PC-9 (cell line): Measurements from ENCODE around the gene BAIAP3. TPM values are rescaled to one million over a fixed set of nuclear protein-coding genes. Genes with fewer than 3 reads are reported as not detected.
"Not testable (repeated sequence)": the region's sequence is repeated elsewhere in the genome, so short reads cannot be mapped to it uniquely, and the experiment has no call there.

ENCODE experiments used
- BruUV-seq: library from RNA; stranded (reverse); fragments of 400-500 nt; replicated peaks from 2 replicates; lab custom pipeline; 2021; lab: Mats Ljungman, UMichigan
- CTCF ChIA-PET: fragments of 300-600 bp; sonication (Branson Sonifier 250); formaldehyde crosslinking; loops from one replicate; lab custom pipeline; 2022; ENCODE audit warnings: antibody characterized with exemption; lab: Charles Lee
- POLR2A ChIA-PET: fragments of 300-600 bp; sonication (Branson Sonifier 250); formaldehyde crosslinking; loops from one replicate; lab custom pipeline; 2022; ENCODE audit warnings: antibody characterized with exemption; ENCODE audit not compliant: unreplicated experiment; lab: Charles Lee
- DNase-seq, 2 experiments: peaks; one replicate each; pipeline versions ENCODE4 v3.0.0 to v3.0.0-alpha.2; 2015 to 2022; ENCODE audit warnings: mixed read lengths in 1 of 2
- H2AFZ ChIP-seq: fragments of 200-600 bp; sonication (generic); 2 replicates; pipeline ENCODE4 v1.8.1; 2017; ENCODE audit warnings: antibody characterized with exemption
- H3F3A ChIP-seq: fragments of 200-600 bp; sonication (generic); 2 replicates; pipeline ENCODE4 v1.8.1; 2017; ENCODE audit warnings: antibody characterized with exemption, mild to moderate bottlenecking, low read depth; ENCODE audit not compliant: insufficient read depth
- H3K27ac ChIP-seq: fragments of 200-600 bp; sonication (generic); 2 replicates; pipeline ENCODE4 v1.6.1; 2016; ENCODE audit warnings: mixed run types
- H3K27me3 ChIP-seq: fragments of 200-600 bp; sonication (generic); 2 replicates; pipeline ENCODE4 v1.6.1; 2016; ENCODE audit warnings: low read depth, mixed run types; ENCODE audit not compliant: insufficient read depth
- H3K36me3 ChIP-seq: fragments of 200-600 bp; sonication (generic); 2 replicates; pipeline ENCODE4 v1.6.1; 2016; ENCODE audit warnings: low read depth, mixed run types
- H3K4me1 ChIP-seq: fragments of 200-600 bp; sonication (generic); replicated peaks from 2 replicates; pipeline ENCODE4 v1.6.1; 2016; ENCODE audit warnings: mixed run types; ENCODE audit not compliant: insufficient read depth
- H3K4me2 ChIP-seq: fragments of 200-600 bp; sonication (generic); 2 replicates; pipeline ENCODE4 v1.6.1; 2017; ENCODE audit warnings: mixed run types
- H3K4me3 ChIP-seq: fragments of 200-600 bp; sonication (generic); 2 replicates; pipeline ENCODE4 v1.6.1; 2016; ENCODE audit warnings: mixed run types
- H3K79me2 ChIP-seq: fragments of 200-600 bp; sonication (generic); 2 replicates; pipeline ENCODE4 v1.6.1; 2017; ENCODE audit warnings: low read depth, mixed run types
- H3K9me2 ChIP-seq: fragments of 200-600 bp; sonication (generic); 2 replicates; pipeline ENCODE4 v1.8.1; 2017; ENCODE audit warnings: mild to moderate bottlenecking; ENCODE audit not compliant: insufficient read depth
- H3K9me3 ChIP-seq: fragments of 200-600 bp; sonication (generic); 2 replicates; pipeline ENCODE4 v1.8.1; 2016; ENCODE audit warnings: low read depth; ENCODE audit not compliant: insufficient read depth
- H4K20me1 ChIP-seq: fragments of 200-600 bp; sonication (generic); 2 replicates; pipeline ENCODE4 v1.8.1; 2017; ENCODE audit not compliant: insufficient read depth
- EZH2 ChIP-seq: fragments of 200-600 bp; sonication (generic); IDR thresholded peaks from 2 replicates; pipeline ENCODE4 v1.8.0; 2017; ENCODE audit warnings: antibody characterized with exemption, low read depth
- intact Hi-C: fragments of 100-400 bp; cut with micrococcal nuclease; formaldehyde crosslinking; loops from one replicate; pipeline ENCODE4 v1.10.0; 2022; ENCODE audit not compliant: unreplicated experiment
- total RNA-seq: library from RNA; stranded (reverse); gene quantifications from 2 replicates; pipeline ENCODE4 v1.2.3, GENCODE V29; 2021
- TF ChIP-seq, protein P1 (sequence below): fragments of 200-600 bp; sonication (generic); conservative IDR thresholded peaks from 2 replicates; pipeline ENCODE4 v1.6.1; 2017; ENCODE audit warnings: mixed run types, antibody characterized with exemption, mild to moderate bottlenecking, moderate library complexity

Gene BAIAP3
- total RNA-seq, 1 experiment from 2014 or later: 35.0 TPM

DNA sequence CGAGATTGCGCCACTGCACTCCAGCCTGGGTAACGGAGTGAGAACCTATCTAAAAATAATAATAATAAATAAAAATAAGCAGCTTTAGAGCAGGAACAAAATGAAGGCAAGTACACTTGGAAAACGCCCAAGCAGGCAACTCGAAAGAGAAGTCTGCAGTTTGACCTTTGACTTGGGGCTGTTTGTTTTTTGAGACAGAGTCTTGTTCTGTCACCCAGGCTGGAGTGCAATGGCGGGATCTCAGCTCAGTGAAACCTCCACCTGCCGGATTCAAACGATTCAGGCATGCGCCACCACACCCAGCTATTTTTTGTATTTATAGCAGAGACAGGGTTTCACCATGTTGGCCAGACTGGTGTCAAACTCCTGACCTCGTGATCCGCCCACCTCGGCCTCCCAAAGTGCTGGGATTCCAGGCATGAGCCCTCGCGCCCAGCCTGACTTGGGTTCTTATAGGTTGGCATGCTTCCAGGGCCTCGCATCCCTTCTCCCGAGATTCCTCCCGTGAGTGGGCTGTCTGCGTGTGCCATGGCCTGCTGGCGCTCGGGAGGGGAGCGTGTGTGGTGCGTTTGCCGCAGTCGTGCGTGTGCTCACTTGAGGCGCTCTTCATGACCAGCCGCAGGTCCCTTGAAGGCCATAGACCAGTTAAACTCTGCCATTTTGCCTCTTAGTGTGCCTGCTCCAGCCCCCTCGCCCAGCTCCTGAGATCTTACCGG, 42.4 kb upstream of the BAIAP3 start:
- ChIA-PET POLR2A (no interaction called here), CTCF (no interaction called here)
- no peaks in the 10 kb centered on the region for H3K9me2 ChIP-seq
- BruUV-seq: no TSS peak
- no peak overlapping the region for H3K27ac ChIP-seq
- peaks cover 12% of the 10 kb centered on the region for H3K4me1 ChIP-seq
- H3K4me2 ChIP-seq: no peak overlapping the region
- DNase-seq: peak in 1 of 2 experiments; percentile 40
- no peak overlapping the region for H2AFZ ChIP-seq
- H3K9me3 ChIP-seq: no peaks in the 10 kb centered on the region
- intact Hi-C loops: no loop called here
- H3K36me3 ChIP-seq: no peaks in the 10 kb centered on the region
- no peaks in the 10 kb centered on the region for H3K79me2 ChIP-seq
- H3K4me3 ChIP-seq: no peak overlapping the region
- H3K27me3 ChIP-seq: peaks cover 29% of the 10 kb centered on the region; the same call in 1 of the 2 replicates
- peaks cover 9% of the 10 kb centered on the region; the same call in 1 of the 2 replicates for H3F3A ChIP-seq
- H4K20me1 ChIP-seq: no peaks in the 10 kb centered on the region
- TF ChIP-seq EZH2: no peak
- TF ChIP-seq, protein P1, sequence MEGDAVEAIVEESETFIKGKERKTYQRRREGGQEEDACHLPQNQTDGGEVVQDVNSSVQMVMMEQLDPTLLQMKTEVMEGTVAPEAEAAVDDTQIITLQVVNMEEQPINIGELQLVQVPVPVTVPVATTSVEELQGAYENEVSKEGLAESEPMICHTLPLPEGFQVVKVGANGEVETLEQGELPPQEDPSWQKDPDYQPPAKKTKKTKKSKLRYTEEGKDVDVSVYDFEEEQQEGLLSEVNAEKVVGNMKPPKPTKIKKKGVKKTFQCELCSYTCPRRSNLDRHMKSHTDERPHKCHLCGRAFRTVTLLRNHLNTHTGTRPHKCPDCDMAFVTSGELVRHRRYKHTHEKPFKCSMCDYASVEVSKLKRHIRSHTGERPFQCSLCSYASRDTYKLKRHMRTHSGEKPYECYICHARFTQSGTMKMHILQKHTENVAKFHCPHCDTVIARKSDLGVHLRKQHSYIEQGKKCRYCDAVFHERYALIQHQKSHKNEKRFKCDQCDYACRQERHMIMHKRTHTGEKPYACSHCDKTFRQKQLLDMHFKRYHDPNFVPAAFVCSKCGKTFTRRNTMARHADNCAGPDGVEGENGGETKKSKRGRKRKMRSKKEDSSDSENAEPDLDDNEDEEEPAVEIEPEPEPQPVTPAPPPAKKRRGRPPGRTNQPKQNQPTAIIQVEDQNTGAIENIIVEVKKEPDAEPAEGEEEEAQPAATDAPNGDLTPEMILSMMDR: no peak

DNA sequence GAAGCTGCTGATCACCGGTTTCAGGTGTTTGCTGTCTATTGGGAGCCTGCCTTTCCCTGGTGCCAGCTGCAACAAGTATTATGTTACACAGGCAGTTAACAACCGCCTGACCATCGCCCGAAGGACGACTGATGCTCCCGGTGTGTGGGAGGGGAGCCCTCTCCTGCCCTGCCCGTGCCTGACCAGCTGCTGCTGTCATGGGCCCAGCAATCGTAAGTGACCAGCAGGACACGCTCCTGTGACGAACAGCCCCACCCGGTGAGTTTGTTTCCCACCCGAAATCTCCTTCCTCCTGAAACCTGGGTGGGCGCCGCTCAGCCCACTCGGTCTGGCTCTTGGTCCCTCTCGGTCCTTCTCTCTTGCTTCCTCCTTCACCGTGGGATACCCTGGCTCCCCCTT, 41.9 kb upstream of the BAIAP3 start:
- POLR2A ChIA-PET: no interaction called here
- H3K4me3 ChIP-seq: no peak overlapping the region
- no TSS peak for BruUV-seq
- H3F3A ChIP-seq: peaks cover 12% of the 10 kb centered on the region; the same call in 1 of the 2 replicates
- H3K4me2 ChIP-seq: no peak overlapping the region
- peaks cover 17% of the 10 kb centered on the region for H3K4me1 ChIP-seq
- H3K27me3 ChIP-seq: peaks cover 24% of the 10 kb centered on the region; the same call in 1 of the 2 replicates
- CTCF ChIA-PET: no interaction called here
- H3K9me3 ChIP-seq: no peaks in the 10 kb centered on the region
- H3K79me2 ChIP-seq: no peaks in the 10 kb centered on the region
- no peak for DNase-seq
- TF ChIP-seq, protein P1: no peak
- TF ChIP-seq EZH2: no peak
- H3K9me2 ChIP-seq: no peaks in the 10 kb centered on the region
- no peak overlapping the region for H3K27ac ChIP-seq
- intact Hi-C loops: no loop called here
- no peak overlapping the region for H2AFZ ChIP-seq
- no peaks in the 10 kb centered on the region for H4K20me1 ChIP-seq
- H3K36me3 ChIP-seq: no peaks in the 10 kb centered on the region

DNA sequence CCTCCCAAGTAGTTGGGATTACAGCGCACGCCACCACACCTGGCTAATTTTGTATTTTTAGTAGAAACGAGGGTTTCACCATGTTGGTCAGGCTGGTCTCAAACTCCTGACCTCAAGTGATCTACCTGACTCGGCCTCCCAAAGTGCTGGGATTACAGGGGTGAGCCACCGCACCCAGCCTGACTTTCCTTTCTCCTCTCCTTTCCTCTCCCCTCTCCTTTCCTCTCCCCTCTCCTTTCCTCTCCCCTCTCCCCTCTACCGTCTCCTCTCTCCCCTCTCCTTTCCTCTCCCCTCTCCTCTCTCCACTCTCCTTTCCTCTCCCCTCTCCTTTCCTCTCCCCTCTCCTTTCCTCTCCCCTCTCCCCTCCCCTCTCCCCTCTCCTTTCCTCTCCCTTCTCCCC, 41.2 kb upstream of the BAIAP3 start:
- POLR2A ChIA-PET, H3K36me3 ChIP-seq, H3K79me2 ChIP-seq, H4K20me1 ChIP-seq, H3K9me2 ChIP-seq, CTCF ChIA-PET, H3K4me3 ChIP-seq, H3K27ac ChIP-seq, H2AFZ ChIP-seq, H3K4me2 ChIP-seq, DNase-seq, H3K9me3 ChIP-seq, BruUV-seq, intact Hi-C loops: not testable (repeated sequence)
- peaks cover 21% of the 10 kb centered on the region for H3K4me1 ChIP-seq
- H3F3A ChIP-seq: peaks cover 13% of the 10 kb centered on the region
- peaks cover 19% of the 10 kb centered on the region; the same call in 1 of the 2 replicates for H3K27me3 ChIP-seq

DNA sequence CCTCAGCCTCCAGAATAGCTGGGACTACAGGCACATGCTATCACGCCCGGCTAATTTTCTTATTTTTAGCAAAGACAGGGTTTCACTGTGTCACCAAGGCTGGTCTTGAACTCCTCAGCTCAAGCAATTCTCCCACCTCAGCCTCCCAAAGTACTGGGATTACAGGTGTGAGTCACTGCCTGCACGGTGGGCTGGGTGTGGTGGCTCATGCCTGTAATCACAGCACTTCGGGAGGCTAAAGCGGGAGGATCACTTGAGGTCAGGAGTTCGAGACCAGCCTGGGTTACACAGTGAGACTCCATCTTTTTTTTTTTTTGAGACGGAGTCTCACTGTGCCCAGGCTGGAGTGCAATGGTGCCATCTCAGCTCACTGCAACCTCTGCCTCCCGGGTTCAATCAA, 40.6 kb upstream of the BAIAP3 start:
- CTCF ChIA-PET: interaction anchor here (0.6 kb wide), 1 partner anchor 66 kb away, joined by 3 read pairs; no protein-coding TSS in a partner anchor
- H3K79me2 ChIP-seq, H2AFZ ChIP-seq, H3K36me3 ChIP-seq, H3K4me2 ChIP-seq, H3K4me3 ChIP-seq, intact Hi-C loops, POLR2A ChIA-PET, BruUV-seq, H3K9me3 ChIP-seq, DNase-seq, H3K27ac ChIP-seq, H3K9me2 ChIP-seq, H4K20me1 ChIP-seq: not testable (repeated sequence)
- Histone ChIP-seq H3K27me3 (peaks cover 14% of the 10 kb centered on the region; the same call in 1 of the 2 replicates), H3K4me1 (peaks cover 27% of the 10 kb centered on the region), H3F3A (peaks cover 19% of the 10 kb centered on the region)
